ENCODE data around the gene CELSR1. TPM values are rescaled to one million over a fixed set of nuclear protein-coding genes. Genes with fewer than 3 reads are reported as not detected.

Gene CELSR1
- total RNA-seq, 1 experiment from 2014 or later = 14.2 TPM

DNA sequence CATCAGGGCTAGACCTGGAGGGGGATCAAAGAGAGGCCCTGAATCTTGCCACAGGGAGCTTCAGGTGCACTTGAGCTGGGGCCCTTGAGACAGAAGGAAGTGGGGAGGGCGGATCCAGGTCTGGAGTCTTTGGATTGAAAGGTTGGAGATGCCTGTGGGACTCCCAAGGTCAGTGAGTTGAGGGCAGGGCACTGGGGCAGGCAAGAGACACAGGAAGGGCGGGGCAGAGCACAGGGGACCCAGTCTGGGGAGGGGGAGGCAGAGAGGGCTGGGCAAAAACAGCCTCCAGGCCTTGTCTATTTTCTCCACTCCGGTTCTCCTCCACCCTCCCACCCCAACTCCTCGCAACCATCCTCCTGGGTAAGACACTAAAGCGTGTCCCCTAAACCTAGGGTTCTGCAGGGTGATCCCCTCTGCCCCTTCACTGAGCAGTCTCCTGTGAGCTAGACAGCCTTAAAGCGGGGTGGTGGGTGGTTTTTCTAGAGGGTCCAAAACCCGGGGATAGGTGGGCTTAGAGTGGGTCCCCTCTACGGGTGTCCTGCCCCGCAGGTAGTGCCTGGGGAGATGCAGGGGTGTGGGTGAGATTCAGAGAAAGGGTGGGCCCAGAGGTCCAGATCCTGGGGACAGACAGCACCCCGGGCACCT lies 38.6 kb upstream of the CELSR1 start:
- no peaks in the 10 kb centered on the region for H4K20me1 ChIP-seq (ENCODE audit: low read length)
- peak overlapping the region; percentile 93 for H3K27ac ChIP-seq (ENCODE audit: low read length)

DNA sequence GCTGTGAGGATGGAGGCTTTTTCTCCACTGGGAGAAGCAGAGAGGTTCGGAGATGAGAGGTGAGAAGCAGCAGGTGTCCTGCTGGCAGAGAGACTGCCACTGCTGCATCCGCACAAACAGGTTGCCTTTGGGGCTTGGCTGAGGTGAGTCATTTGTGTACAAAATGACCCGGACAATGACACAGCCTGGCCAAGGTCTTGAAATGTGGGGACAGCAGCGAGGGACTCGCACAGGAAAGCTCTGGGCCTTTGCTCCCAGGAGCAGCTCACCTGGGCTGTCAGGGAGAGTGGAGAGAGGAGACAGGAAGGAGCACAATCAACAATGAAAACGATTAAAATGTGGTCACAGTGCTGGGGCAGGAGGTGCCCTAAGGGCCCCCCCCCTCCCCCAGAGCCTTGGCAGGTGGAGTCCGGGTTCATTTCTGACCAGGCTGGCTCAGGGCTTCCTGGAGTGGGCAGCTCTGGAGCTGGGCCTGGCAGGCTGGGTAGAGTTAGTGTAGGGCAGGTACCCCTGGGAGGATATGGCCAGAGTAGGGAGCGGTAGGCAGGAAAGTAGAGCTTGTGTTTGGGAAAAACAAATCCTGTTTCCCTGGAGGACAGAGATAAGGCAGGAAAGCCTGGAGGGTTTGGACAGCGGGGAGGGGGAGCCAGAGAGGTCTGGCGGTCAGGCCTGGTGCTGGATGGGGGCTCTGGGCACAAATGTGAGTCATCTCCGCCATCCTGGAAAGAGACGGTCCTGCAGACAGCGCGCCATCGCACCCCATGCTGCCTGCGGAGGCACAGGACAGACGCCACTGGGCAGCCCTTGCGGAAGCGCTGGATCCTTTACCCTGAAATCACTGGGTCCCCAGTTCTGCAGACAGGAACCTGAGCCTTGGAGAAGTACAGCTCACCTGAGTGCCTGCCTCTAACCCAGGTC lies 37.8 kb upstream of the CELSR1 start:
- Histone ChIP-seq H3K4me1 (ENCODE audit: insufficient read depth, low read length) (peaks cover 29% of the 10 kb centered on the region), H3K4me2 (ENCODE audit: low read length) (peak overlapping the region; percentile 60), H3K9me2 (replicated peaks; ENCODE audit: low read length) (no peaks in the 10 kb centered on the region), H3K9me3 (ENCODE audit: low read length) (no peaks in the 10 kb centered on the region), H2AFZ (ENCODE audit: low read length) (no peak overlapping the region), H3K27me3 (ENCODE audit: low read length) (no peaks in the 10 kb centered on the region), H4K20me1 (ENCODE audit: low read length) (no peaks in the 10 kb centered on the region), H3K79me2 (ENCODE audit: low read length) (peaks cover 19% of the 10 kb centered on the region), H3K36me3 (ENCODE audit: low read depth, low read length) (no peaks in the 10 kb centered on the region), H3K27ac (ENCODE audit: low read length) (peak overlapping the region; percentile 93), H3K4me3 (ENCODE audit: low read length) (peak overlapping the region; percentile 19; the same call in 1 of the 2 replicates), H3F3A (ENCODE audit: low read length, unreplicated experiment) (peaks cover 3% of the 10 kb centered on the region), H3K9ac (ENCODE audit: low read length) (peak overlapping the region; percentile 55)
- BruUV-seq (replicated peaks) = no TSS peak
- DNase-seq (peak; percentile 79), ATAC-seq (peak; percentile 73)
- TF ChIP-seq, protein P1, sequence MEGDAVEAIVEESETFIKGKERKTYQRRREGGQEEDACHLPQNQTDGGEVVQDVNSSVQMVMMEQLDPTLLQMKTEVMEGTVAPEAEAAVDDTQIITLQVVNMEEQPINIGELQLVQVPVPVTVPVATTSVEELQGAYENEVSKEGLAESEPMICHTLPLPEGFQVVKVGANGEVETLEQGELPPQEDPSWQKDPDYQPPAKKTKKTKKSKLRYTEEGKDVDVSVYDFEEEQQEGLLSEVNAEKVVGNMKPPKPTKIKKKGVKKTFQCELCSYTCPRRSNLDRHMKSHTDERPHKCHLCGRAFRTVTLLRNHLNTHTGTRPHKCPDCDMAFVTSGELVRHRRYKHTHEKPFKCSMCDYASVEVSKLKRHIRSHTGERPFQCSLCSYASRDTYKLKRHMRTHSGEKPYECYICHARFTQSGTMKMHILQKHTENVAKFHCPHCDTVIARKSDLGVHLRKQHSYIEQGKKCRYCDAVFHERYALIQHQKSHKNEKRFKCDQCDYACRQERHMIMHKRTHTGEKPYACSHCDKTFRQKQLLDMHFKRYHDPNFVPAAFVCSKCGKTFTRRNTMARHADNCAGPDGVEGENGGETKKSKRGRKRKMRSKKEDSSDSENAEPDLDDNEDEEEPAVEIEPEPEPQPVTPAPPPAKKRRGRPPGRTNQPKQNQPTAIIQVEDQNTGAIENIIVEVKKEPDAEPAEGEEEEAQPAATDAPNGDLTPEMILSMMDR (conservative IDR thresholded peaks at IDR 0.05; ENCODE audit: low read depth, low read length) = no peak
- TF ChIP-seq EZH2 (IDR thresholded peaks at IDR 0.05; ENCODE audit: low read length, unreplicated experiment) (no peak), EZH2phosphoT487 (IDR thresholded peaks at IDR 0.05; ENCODE audit: borderline replicate concordance, low read length) (no peak)
- ChIA-PET CTCF (interaction anchor here (0.6 kb wide), 1 partner anchor 12 kb away, joined by 4 read pairs; no protein-coding TSS in a partner anchor), POLR2A (ENCODE audit: unreplicated experiment) (interaction anchor here (0.6 kb wide), 1 partner anchor 115 kb away, joined by 4 read pairs; no protein-coding TSS in a partner anchor)
- intact Hi-C loops (cut with micrococcal nuclease) = no loop called here

More for the DNA sequence above, 38.6 kb upstream of the CELSR1 start:
- intact Hi-C loops (cut with micrococcal nuclease) = no loop called here
- H3K4me1 ChIP-seq (ENCODE audit: insufficient read depth, low read length) = peaks cover 29% of the 10 kb centered on the region
- peak overlapping the region; percentile 60 for H3K4me2 ChIP-seq (ENCODE audit: low read length)
- peak; percentile 2; the same call in 1 of the 2 replicates for ATAC-seq
- H3K9me3 ChIP-seq (ENCODE audit: low read length) = no peaks in the 10 kb centered on the region
- peak overlapping the region; percentile 65; the same call in 1 of the 2 replicates for H2AFZ ChIP-seq (ENCODE audit: low read length)
- ChIA-PET CTCF (no interaction called here), POLR2A (ENCODE audit: unreplicated experiment) (no interaction called here)
- no peaks in the 10 kb centered on the region for H3K36me3 ChIP-seq (ENCODE audit: low read depth, low read length)
- H3K9ac ChIP-seq (ENCODE audit: low read length) = peak overlapping the region; percentile 55
- H3K79me2 ChIP-seq (ENCODE audit: low read length) = peaks cover 19% of the 10 kb centered on the region
- no peak for DNase-seq
- H3F3A ChIP-seq (ENCODE audit: low read length, unreplicated experiment) = peaks cover 3% of the 10 kb centered on the region
- H3K4me3 ChIP-seq (ENCODE audit: low read length) = peak overlapping the region; percentile 35; the same call in 1 of the 2 replicates
- TF ChIP-seq EZH2phosphoT487 (IDR thresholded peaks at IDR 0.05; ENCODE audit: borderline replicate concordance, low read length) = no peak
- TF ChIP-seq, protein P1 (conservative IDR thresholded peaks at IDR 0.05; ENCODE audit: low read depth, low read length) = no peak
- TF ChIP-seq EZH2 (IDR thresholded peaks at IDR 0.05; ENCODE audit: low read length, unreplicated experiment) = no peak
- no peaks in the 10 kb centered on the region for H3K27me3 ChIP-seq (ENCODE audit: low read length)
- no peaks in the 10 kb centered on the region for H3K9me2 ChIP-seq (replicated peaks; ENCODE audit: low read length)
- no TSS peak for BruUV-seq (replicated peaks)

Measured in PC-3 (cell line).